Left lobe of liver (tissue), 2 donors: ENCODE data around the gene UFD1. TPM values are rescaled to one million over a fixed set of nuclear protein-coding genes. Genes with fewer than 3 reads are reported as not detected.
A peak's percentile ranks its signal among the peaks of the same experiment; 100 is the strongest.

Experiments
- ATAC-seq: fragments of 200-7000 bp; cut with Tn5 transposase; one replicate; pipeline ENCODE4 v1.9.1; 2020; ENCODE audit warnings: mild to moderate bottlenecking, moderate library complexity
- DNase-seq: peaks from one replicate; pipeline ENCODE4 v3.0.0-alpha.2; 2020; ENCODE audit warnings: low spot score
- total RNA-seq: library from RNA; stranded (reverse); gene quantifications from one replicate; pipeline ENCODE4 v1.2.1, GENCODE V29; 2021
- donor health status: DM: no; HTN: no; CAD: no; lungs with moderate emphysema.
- donor health status: DM: no; HTN: yes; CAD: no.

Gene UFD1
- total RNA-seq, 1 donor from 2014 or later, result 28.4 TPM

- ATAC-seq (no peak), DNase-seq (no peak)
Measured at GRCh38 chr22:19473578-19473977, 5.4 kb downstream of the UFD1 start.

- DNase-seq (no peak), ATAC-seq (no peak)
Measured at GRCh38 chr22:19472233-19472632, 6.8 kb downstream of the UFD1 start.

GRCh38 chr22:19471572-19471971, 7.4 kb downstream of the UFD1 start:
- DNase-seq (no peak), ATAC-seq (no peak)

- no peak for DNase-seq
- ATAC-seq, result no peak
Measured at GRCh38 chr22:19470010-19470409, 9.0 kb downstream of the UFD1 start.

GRCh38 chr22:19469421-19469820, 9.6 kb downstream of the UFD1 start:
- ATAC-seq (no peak), DNase-seq (no peak)

- no peak for DNase-seq
- no peak for ATAC-seq
Measured at GRCh38 chr22:19467912-19468311, 11.1 kb downstream of the UFD1 start.

GRCh38 chr22:19466848-19467752, 11.9 kb downstream of the UFD1 start:
- ATAC-seq (no peak), DNase-seq (no peak)

GRCh38 chr22:19466126-19466716, 12.8 kb downstream of the UFD1 start:
- no peak for DNase-seq
- ATAC-seq, result no peak

- DNase-seq (no peak), ATAC-seq (no peak)
Measured at GRCh38 chr22:19464975-19465374, 14.0 kb downstream of the UFD1 start.

GRCh38 chr22:19464546-19464945, 14.4 kb downstream of the UFD1 start:
- ATAC-seq (no peak), DNase-seq (no peak)

- ATAC-seq (no peak), DNase-seq (no peak)
Measured at GRCh38 chr22:19463491-19464469, 15.2 kb downstream of the UFD1 start.

- ATAC-seq, result no peak
- DNase-seq, result no peak
Measured at GRCh38 chr22:19463008-19463407, 16.0 kb downstream of the UFD1 start.

- DNase-seq, result no peak
- no peak for ATAC-seq
Measured at GRCh38 chr22:19461506-19461905, 17.5 kb downstream of the UFD1 start.

GRCh38 chr22:19460036-19460435, 19.0 kb downstream of the UFD1 start:
- ATAC-seq (no peak), DNase-seq (no peak)

GRCh38 chr22:19457828-19458428, 21.1 kb downstream of the UFD1 start:
- ATAC-seq (no peak), DNase-seq (no peak)

GRCh38 chr22:19456541-19456940, 22.5 kb downstream of the UFD1 start:
- ATAC-seq (no peak), DNase-seq (no peak)

GRCh38 chr22:19455585-19456370, 23.2 kb downstream of the UFD1 start:
- ATAC-seq, result peak; percentile 16
- DNase-seq, result no peak

GRCh38 chr22:19455033-19455432, 24.0 kb downstream of the UFD1 start:
- no peak for ATAC-seq

GRCh38 chr22:19454156-19454555, 24.8 kb downstream of the UFD1 start:
- no peak for DNase-seq
- no peak for ATAC-seq

More at GRCh38 chr22:19455033-19455432, 24.0 kb downstream of the UFD1 start:
- no peak for DNase-seq

- ATAC-seq, result no peak
Measured at GRCh38 chr22:19453718-19454117, 25.3 kb downstream of the UFD1 start.

More at GRCh38 chr22:19453718-19454117, 25.3 kb downstream of the UFD1 start:
- DNase-seq, result no peak
